Stimulated activated CD8-positive, alpha-beta memory T cell treated with anti-CD3 and anti-CD28 coated beads, Interleukin-7, amount 100 ng/mL, for 4 hours (primary cell): Measurements from ENCODE around the gene GPRC5B.

Experiments used
- DNase-seq, 2 donors: peaks; one replicate each; pipeline ENCODE4 v3.0.0-alpha.2; 2020; ENCODE audit warnings: low read depth in 2 of 2

The GPRC5B gene, protein sequence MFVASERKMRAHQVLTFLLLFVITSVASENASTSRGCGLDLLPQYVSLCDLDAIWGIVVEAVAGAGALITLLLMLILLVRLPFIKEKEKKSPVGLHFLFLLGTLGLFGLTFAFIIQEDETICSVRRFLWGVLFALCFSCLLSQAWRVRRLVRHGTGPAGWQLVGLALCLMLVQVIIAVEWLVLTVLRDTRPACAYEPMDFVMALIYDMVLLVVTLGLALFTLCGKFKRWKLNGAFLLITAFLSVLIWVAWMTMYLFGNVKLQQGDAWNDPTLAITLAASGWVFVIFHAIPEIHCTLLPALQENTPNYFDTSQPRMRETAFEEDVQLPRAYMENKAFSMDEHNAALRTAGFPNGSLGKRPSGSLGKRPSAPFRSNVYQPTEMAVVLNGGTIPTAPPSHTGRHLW

DNA sequence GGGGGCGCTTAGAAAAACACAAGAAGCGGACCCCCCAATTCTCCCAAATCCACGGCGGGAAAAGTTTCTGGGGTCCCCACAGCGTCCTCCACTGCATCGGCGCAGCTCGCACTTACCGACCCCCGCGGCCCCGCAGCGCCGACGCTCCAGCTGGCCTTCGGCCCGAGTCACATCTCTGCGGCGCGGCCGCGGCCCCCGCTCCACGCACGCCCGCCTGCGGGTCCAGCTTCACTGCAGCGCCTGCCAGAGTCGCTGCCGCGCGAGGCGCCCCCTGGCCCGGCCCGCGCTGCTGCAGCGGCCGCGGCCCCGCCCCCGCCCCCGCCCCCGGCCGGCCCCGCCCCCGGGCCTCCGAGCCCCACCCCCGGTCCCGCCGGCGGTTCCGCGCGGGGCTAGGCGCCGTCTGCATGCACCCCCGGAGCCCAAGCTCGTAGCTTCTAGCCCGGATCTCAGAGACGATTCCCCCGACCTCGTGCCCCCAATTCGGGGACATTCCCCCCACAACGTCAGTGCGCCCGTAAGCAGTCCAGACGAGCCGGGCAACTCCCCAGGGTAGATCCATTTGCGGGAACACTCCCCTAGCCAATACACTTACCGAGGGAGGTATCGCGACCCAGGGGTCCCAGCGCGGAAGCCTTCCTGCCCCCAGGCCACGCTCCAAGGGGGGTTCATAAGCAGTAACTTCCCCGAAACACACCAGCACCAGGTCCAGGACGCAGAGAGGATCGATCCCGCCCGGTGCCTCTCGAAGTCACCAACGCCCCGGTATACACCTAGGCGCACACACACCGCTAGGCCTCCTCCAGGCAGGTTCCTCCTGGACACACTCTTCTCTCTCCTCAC is at the start of gene GPRC5B:
Gene GPRC5B (minus strand): TSS at position 238 of the 840 bp plus-strand sequence. CDS start 12,003 bp downstream, outside the sequence.
- peak; percentile 5 to 23 for DNase-seq

DNA sequence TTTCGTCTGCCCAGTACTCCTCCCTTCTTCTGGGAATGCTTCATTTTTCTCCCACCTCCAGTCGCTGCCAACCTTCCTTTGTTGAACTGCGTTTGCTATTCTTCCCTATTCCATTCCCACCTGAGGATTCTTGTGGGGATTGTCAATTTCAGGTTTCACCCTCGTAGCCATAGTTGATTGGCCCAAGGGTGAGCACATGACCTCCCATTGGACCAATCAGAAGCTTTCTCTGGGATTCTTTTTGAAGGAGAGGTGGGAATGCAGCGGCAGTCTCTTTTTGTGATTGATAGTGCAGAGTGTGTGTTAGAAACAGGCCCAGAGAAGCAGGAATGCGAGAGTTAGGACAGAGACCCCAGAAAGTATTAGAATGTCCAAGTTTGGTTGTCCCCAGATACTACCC is 49.1 kb upstream of the GPRC5B start:
- DNase-seq: no peak

DNA sequence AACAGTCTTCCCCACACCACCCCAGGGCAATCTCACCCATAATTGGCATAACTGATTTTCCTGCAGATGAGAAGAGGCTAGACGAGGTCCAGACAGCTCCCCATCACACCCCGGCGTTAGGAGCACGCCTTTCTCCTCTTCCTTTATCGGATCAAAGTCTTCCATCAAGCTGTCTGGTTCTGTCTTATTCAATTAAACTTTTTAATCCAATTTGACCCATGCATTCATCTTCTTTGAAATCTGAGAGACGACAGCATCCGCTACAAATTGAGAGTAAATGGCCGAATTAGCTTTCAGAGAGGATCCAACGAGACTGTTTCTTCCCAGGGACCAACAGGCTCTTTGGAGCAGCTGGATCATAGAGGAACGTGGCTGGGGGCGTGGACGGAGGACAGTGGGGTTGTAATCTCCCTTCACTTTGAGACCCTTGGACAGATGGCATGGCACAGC is 44.4 kb upstream of the GPRC5B start:
- DNase-seq: no peak

DNA sequence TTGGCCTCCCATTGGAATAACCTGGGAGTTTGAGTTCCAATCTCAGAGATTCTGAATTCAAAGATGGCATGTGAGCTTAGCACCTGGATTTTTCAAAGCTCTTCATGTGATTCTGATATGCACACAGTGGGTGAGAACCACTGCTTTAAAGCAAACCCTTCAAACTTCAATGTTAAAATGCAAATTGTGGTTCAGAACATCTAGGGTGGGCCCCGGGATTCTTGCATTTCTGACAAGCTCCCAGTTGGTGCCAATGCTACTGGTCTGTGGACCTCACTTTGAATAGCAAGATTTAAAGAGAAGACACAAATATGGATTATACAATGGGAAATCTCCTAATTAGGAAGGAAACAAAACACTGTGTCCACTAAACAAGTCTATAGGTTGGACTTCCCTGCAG is 43.8 kb upstream of the GPRC5B start:
- DNase-seq: no peak

DNA sequence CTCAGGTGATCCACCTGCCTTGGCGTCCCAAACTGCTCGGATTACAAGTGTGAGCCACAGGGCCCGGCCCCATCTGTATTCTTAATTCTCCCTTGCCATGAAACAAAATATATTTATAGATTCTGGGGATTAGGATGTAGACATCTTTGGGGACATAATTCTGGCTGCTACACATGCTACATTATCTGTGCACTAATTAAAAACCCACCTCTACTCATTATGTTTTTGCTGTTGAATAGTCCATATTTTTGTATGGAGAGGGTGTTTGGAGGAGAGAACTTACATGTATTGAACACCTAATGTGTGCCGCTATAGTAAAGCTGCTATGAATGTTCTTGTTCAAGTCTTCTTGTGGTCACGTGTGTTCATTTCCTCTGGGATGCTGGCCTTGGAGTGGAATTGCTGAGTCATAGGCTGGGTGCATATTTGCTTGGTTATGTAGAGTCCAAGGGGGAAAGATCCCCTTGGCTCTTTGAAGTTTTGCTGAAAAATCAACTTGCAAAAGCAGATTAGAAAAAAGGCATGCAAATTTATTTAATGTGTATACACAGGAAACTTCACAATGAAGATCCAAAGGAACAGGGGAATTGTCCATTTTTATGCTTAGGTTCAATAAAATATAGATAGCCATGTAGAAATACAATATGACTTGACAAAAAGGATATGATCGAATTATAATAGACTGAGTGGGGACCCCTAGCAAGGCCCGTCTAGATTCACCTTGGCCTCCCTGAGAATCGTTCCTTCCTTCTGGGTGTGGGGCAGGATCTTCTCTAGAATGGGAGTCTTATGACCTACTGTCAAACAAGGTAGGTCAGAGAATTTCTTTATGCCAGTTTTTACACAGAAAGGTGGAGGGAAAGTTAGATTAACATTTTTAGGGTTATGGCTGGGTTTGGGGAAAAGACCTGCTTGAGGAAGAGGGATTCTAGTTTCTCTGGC is 42.1 kb upstream of the GPRC5B start:
- DNase-seq: no peak

DNA sequence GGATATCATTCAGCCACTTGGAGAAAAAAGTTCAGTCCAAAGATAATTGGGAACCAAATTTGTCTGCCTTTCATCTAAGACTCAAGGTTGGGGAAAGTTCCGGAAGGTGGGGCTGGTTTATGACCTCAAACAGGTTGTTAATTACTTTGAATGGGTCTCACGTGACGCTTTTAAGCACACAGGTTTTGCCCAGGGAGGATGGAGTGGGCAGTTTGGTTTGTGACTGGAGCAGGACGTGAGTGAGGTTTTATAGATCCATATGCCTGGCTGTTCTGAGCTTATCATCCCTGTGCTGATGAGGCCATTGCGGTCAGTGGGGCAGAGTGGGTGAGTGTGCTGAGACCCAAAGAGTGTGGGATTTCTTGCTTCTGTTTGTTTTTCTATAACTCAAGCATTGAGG is 38.7 kb upstream of the GPRC5B start:
- DNase-seq: no peak

DNA sequence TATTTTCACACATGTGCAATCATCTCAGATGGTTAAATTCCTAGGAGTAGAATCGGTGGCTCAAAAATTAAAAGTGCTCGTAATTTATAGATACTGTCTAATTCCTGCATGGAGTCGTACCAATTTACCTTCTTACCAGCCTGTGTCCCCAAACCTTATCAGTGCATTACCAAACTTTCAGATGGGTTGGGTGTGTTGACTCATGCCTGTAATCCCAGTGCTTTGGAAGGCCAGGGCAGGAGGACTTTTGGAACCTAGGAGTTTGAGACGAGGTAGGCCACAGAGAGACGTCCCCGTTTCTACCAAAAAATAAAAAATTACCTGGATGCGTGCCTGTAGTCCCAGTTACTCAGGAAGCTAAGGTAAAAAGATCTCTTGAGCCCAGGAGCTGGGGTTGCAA is 34.5 kb upstream of the GPRC5B start:
- DNase-seq: no peak

DNA sequence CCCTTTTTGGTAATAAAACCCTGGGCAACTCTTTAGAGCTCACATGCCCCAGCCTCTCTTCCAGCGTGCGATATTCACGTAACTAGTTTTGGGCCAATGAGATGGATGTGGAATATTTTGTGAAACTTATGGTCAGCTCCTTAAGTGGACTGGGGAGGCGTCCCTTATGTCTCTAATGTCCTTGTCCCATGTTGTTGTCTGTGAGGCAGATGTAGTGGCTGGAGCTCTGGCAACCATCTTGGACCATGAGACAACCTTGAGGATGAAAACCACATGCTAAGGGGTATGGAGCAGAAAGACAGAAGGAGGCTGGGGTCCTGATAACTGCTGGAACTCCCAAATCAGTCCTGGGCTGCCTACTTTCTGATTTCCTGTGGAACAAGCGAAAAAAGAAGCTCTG is 31.4 kb upstream of the GPRC5B start:
- no peak for DNase-seq

DNA sequence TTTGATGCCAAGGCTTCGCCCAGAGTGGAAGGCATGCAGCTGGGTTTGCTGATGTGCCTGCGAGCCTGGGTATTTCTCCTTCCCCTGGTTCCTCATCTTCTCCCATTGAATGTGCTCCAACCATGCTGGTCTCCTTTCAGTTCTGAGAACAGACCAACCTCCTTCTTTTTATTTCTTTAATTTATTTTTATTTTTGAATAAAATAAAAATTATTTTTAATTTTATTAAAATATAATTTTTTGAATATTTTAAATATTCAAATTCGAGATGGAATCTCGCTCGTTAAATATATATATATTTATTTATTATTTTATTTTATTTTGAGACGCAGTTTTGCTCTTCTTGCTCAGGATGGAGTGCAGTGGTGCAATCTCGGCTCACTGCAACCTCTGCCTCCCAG is 30.2 kb upstream of the GPRC5B start:
- DNase-seq: no peak

DNA sequence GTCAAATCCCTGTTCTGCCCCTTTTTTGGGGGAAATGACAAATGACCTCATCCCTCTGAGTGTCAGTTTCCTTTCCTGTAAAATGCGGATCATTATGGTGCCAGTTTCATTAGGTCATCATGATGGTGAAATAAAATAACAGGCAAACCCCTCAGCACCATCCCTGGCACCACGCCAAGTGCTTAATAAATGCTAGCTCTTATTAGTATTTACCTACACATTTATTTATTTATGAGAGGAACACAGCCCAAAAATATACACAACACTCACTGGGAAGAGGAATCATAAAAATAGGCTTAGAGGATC is 28.6 kb upstream of the GPRC5B start:
- DNase-seq: no peak

DNA sequence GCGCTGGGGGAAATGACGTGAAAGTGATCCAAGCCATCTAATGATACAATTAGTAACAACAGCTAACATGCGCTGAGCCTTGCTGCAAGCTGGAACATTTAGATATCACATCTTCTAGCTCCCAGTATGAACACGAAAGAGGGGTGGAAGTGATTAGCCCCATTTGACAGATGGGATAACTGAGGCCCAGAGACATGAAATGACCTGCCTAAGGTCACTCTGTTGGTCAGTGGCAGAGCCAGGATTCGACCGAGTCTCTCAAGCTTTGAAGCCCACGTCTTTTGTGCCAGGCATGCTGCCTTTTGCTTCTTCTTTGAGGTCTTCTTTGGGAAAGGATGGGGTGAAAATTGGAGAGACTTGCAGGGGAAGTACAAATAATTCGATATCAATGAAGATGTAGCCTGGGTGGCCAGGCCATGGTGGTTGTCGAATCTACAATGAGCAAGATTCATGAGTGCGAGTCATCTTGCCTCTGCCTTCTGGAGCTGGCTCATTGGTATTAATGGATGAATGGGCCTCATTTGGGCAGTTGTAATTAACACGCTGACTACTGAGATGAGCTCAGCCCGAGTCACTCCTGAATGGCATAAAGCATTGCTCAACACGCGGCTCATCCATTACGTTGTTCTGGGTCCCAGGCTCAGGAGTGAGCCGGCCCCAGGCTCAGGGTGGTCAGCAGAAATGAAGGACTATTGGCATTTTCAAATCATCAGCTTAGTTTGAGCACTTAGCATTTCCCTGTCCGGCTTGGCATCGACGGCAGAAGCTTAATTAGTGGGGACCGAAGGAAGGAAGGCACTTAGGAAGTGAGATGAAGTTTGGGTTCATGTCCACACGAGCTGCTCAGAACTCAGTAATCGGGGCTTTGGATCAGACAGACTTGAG is 28.0 kb upstream of the GPRC5B start:
- DNase-seq: no peak

DNA sequence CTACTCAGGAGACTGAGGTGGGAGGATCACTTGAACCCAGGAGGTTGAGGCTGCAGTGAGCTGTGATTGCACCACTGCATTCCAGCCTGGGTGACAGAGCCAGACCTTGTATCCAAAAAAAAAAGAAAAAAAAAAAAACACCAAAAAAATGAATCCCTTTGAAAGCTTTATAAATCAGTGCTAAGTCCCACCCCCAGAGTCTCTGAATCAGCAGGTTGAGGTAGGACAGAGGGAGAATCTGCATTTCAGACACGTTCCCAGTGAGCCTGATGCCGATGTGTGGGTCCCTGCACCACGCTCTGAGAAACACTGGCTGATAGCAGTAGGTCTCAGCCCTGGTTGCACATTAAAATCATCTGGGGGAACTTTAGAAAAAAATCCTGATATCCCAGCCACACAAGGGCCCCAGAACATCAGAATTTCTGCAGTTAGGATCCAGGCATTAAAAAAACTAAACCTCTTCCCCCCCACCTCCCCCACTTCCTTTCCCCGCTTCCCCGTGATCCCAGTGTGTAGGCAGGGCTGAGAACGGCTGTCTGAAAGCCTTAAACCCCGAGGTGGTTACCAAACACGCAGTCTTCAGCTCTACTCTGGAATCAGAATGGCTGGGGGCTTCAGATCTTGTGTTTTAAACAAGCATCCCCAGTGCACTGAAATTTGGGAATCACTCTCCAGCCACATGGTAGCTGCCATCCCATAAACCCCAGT is 27.3 kb upstream of the GPRC5B start:
- no peak for DNase-seq

DNA sequence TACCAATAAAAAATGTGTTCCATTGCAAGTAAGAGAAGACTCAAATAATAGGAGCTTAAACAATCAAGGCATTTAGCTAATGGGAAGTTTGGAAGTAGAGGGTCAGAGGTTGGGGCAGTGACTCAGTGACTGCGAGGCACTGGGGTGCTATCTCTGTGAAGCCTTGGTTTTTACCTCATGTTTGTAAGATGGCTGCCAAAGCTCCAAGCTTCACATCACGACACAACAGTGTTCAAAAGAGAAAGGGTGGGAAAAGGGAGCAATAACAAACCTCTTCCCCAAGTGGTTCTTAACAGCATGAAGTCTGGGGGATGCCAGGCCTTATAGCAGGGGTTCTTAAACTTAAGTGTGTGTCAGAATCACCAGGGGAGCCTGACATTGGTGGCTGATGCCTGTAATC is 26.6 kb upstream of the GPRC5B start:
- DNase-seq: no peak

DNA sequence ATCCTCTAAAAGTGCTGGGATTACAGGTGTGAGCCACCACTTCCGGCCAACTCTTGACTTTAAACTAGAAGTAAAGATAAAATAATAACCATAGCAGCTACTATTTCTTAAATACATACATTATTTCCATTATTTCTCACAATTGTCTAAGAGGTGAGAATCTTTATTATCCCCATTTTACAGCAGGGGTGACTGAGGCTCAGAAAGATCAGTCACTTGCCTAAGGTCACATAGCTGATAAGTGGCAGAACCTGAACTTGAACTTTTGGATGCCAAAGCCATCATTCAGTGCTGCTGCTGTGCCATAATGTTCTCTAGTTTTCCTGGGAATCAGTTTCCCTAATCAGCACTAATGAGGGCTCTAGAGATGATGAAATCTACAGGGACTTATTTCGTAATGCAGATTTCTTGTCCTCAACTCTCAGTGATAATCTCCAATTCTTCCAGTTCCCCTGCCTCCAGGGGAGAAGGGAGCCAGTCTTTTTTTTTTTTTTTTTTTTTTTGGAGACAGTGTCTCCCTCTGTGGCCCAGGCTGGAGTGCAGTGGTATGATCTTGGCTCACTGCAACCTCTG is 25.2 kb upstream of the GPRC5B start:
- no peak for DNase-seq

DNA sequence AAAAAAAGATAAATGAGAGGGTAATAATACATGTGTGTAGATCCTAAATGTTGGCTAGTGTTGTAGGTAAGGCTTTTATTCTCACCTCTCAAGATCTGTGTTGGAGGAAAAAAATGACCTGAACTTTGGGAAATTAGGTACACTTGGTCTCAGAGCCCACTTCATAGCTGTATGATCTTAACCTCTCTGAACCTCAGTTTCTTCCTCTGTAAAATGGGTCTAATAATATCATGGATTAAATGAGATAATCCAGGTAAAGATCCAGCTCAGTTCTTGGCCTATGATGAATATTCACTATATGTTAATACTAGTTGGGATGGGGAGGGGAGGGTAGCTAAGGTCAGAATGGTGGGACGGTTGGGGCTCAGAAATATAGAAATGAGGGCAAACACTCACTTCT is 24.3 kb upstream of the GPRC5B start:
- no peak for DNase-seq

DNA sequence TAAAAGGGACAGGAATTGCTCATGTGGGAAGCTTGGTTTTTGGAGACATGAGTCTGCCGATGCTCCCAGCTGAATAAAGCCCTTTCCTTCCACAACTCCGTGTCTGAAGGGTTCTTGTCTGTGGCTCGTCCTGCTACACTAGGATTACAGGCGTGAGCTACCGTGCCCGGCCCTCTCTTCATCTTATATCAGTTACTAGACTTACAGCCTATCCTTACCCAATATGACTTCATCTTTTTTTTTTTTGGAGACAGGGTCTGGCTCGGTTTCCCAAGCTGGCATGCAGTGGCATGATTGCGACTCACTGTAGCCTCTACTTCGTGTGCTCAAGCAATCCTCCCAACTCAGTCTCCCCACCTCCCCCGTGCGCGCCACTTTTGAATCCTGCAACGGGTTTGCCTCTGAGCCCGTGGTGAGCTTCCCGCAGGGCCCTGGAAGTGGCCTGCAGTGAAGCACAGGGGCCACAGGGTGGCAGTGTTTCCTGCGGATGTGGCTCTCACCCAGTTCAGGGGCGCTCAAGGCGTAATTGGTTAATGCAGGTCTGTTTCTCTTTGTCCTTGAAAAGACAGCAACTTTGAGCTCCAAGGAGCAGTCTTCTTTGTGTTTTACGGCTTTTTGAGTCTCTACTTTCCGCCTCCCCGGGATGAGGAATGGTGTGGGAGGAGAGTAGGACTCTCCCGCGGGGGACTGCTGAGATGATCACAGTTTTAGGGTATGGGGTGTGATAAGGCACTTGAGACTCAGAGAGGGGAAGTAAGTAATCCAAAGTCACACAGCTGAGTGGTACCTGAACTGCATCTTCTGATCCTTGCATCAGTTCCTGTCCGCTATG is 22.7 kb upstream of the GPRC5B start:
- peak; percentile 44 to 46 for DNase-seq

DNA sequence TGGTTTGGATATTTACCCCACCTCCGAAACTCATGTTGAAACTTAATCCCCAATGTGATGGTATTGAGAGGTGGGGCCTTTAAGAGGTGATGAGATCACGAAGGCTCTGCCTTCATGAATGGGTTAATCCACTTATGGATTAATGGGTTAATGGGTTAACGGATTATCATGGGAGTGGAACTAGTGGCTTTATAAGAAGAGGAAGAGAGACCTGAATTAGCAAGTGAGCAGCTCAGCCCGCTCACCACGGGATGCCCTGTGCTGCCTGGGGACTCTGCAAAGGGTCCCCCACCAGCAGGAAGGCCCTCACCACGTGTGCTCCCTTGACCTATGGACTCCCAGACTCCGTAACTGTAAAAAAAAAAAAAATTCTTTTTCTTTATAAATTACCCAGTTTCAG is 16.5 kb upstream of the GPRC5B start:
- DNase-seq: no peak

DNA sequence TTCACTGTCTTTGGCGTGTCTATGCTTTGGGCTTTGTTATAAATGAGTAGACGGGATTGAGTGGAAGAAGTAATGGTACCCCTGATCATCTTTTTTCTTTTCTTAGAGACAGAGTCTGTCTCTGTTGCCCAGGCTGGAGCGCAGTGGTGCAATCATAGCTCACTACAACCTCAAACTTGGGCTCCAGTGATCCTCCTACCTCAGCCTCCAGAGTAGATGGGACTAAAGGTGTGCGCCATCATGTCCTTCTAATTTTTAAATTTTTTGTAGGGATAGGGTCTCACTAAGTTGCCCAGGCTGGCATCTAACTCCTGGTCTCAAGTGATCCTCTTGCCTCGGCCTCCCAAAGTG is 14.9 kb upstream of the GPRC5B start:
- no peak for DNase-seq

DNA sequence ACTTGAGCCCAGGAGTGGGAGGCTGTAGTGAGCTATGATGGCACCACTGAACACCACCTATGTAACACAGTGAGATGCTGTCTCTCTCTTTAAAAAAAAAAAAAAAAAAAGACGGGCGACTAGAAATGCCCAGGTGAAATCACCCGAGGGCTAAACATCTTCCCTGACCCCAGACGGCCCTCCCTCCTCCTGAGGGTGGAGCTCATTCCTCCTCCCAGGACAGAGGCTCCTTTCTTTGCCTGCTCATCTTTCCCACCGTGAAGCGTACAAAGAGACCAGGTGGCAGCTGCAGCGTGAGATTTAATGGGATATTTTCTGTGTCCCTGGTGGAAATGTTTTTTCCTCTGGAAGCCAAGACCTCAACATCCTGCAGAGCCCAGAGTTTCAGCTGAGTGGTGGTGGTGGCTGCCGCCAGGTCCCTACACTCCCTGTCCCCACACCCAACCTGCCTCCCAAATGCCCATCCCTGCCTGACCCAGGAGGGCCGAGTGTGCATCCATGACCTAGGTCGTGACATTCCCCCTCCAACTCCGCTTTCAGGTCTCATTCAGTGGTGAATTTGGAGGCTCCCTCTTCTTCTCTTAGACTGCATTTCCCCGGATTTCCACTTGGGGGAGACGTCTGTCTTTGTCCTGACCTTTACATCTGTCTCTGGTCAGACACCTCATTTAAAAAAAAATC is 14.4 kb upstream of the GPRC5B start:
- DNase-seq: no peak
